Neural progenitor cell (in vitro differentiated cells): Measurements from ENCODE around the gene SPACA9. TPM values are rescaled to one million over a fixed set of nuclear protein-coding genes. Genes with fewer than 3 reads are reported as not detected.

Experiments used
- DNase-seq: peaks from one replicate; pipeline ENCODE4 v3.0.0-alpha.2; 2016; ENCODE audit warnings: low spot score
- H2AFZ ChIP-seq: fragments of 200-600 bp; sonication (generic); replicated peaks from 2 replicates; pipeline ENCODE4 v1.6.1; 2016; ENCODE audit warnings: antibody characterized with exemption
- H3F3A ChIP-seq: fragments of 200-600 bp; sonication (generic); 2 replicates; pipeline ENCODE4 v1.6.1; 2016; ENCODE audit warnings: antibody characterized with exemption, low read depth
- H3K27ac ChIP-seq: fragments of 200-600 bp; sonication (generic); 2 replicates; pipeline ENCODE4 v1.5.1; 2016; ENCODE audit warnings: mild to moderate bottlenecking
- H3K27me3 ChIP-seq: fragments of 200-600 bp; sonication (generic); 2 replicates; pipeline ENCODE4 v1.6.1; 2016; ENCODE audit warnings: mild to moderate bottlenecking, moderate library complexity
- H3K36me3 ChIP-seq: fragments of 200-600 bp; sonication (generic); 2 replicates; pipeline ENCODE4 v1.5.1; 2016
- H3K4me1 ChIP-seq: fragments of 200-600 bp; sonication (generic); 2 replicates; pipeline ENCODE4 v1.6.1; 2016; ENCODE audit warnings: mixed run types
- H3K4me2 ChIP-seq: fragments of 200-600 bp; sonication (generic); 2 replicates; pipeline ENCODE4 v1.6.1; 2016
- H3K4me3 ChIP-seq: fragments of 200-600 bp; sonication (generic); 2 replicates; pipeline ENCODE4 v1.5.1; 2016
- H3K79me2 ChIP-seq: fragments of 200-600 bp; sonication (generic); 2 replicates; pipeline ENCODE4 v1.6.1; 2016; ENCODE audit warnings: low read depth
- H3K9ac ChIP-seq: fragments of 200-600 bp; sonication (generic); 2 replicates; pipeline ENCODE4 v1.6.1; 2016
- H3K9me3 ChIP-seq: fragments of 200-600 bp; sonication (generic); 2 replicates; pipeline ENCODE4 v1.5.1; 2016; ENCODE audit warnings: low read depth
- H4K20me1 ChIP-seq: fragments of 200-600 bp; sonication (generic); 2 replicates; pipeline ENCODE4 v1.6.1; 2016; ENCODE audit warnings: low read depth
- H3K27ac Mint-ChIP-seq: 3 replicates; pipeline ENCODE4 v1.8.0; 2021; ENCODE audit warnings: mixed read lengths
- H3K27me3 Mint-ChIP-seq: 2 replicates; pipeline ENCODE4 v1.8.0; 2022; ENCODE audit warnings: low read depth, mild to moderate bottlenecking, inconsistent platforms, moderate library complexity, mixed read lengths; ENCODE audit not compliant: insufficient read depth
- H3K36me3 Mint-ChIP-seq: 3 replicates; pipeline ENCODE4 v1.8.0; 2021; ENCODE audit warnings: mixed read lengths
- H3K4me1 Mint-ChIP-seq: 3 replicates; pipeline ENCODE4 v1.8.0; 2021; ENCODE audit warnings: mixed read lengths
- H3K4me3 Mint-ChIP-seq: 3 replicates; pipeline ENCODE4 v1.8.0; 2021; ENCODE audit warnings: mild to moderate bottlenecking, moderate library complexity, mixed read lengths
- H3K9me3 Mint-ChIP-seq: 3 replicates; pipeline ENCODE4 v1.8.0; 2020; ENCODE audit warnings: mixed read lengths
- CTCF ChIP-seq: fragments of 200-600 bp; sonication (generic); IDR thresholded peaks from 2 replicates; pipeline ENCODE4 v1.5.1; 2017; ENCODE audit warnings: antibody characterized with exemption, mild to moderate bottlenecking
- EZH2 ChIP-seq: fragments of 200-600 bp; sonication (generic); IDR thresholded peaks from 2 replicates; pipeline ENCODE4 v1.6.1; 2017; ENCODE audit warnings: antibody characterized with exemption, mild to moderate bottlenecking, moderate library complexity
- EZH2phosphoT487 ChIP-seq: fragments of 200-600 bp; sonication (generic); IDR thresholded peaks from 2 replicates; pipeline ENCODE4 v1.6.1; 2017; ENCODE audit warnings: antibody characterized with exemption
- total RNA-seq: library from RNA; depleted of rRNA; stranded (reverse); fragments of >200 nt; gene quantifications from 2 replicates; pipeline ENCODE4 v1.2.3, GENCODE V29; 2015; ENCODE audit warnings: low replicate concordance

The SPACA9 gene
- total RNA-seq, 1 donor from 2014 or later = 1.9 TPM

- peaks cover 34% of the 10 kb centered on the region for H4K20me1 ChIP-seq
- H3K4me3 ChIP-seq = no peak overlapping the region
- no peak overlapping the region for H3K4me2 ChIP-seq
- H3K9ac ChIP-seq = no peak overlapping the region
- no peaks in the 10 kb centered on the region for H3K36me3 Mint-ChIP-seq
- TF ChIP-seq EZH2phosphoT487 = no peak
- TF ChIP-seq CTCF = no peak
- TF ChIP-seq EZH2 = no peak
- H3K27me3 ChIP-seq = no peaks in the 10 kb centered on the region
- H3K9me3 ChIP-seq = no peaks in the 10 kb centered on the region
- H3K4me1 Mint-ChIP-seq = peaks cover 17% of the 10 kb centered on the region
- H3K79me2 ChIP-seq = peaks cover 64% of the 10 kb centered on the region
- no peak overlapping the region for H3K4me3 Mint-ChIP-seq
- H3F3A ChIP-seq = no peaks in the 10 kb centered on the region
- no peaks in the 10 kb centered on the region for H3K27me3 Mint-ChIP-seq
- DNase-seq = no peak
- no peak overlapping the region for H3K27ac ChIP-seq
- H3K9me3 Mint-ChIP-seq = no peaks in the 10 kb centered on the region
- no peak overlapping the region for H3K27ac Mint-ChIP-seq
- no peak overlapping the region for H2AFZ ChIP-seq
- H3K4me1 ChIP-seq = peaks cover 10% of the 10 kb centered on the region
- no peaks in the 10 kb centered on the region for H3K36me3 ChIP-seq
Measured at GRCh38 chr9:132939169-132939568, 60.5 kb downstream of the SPACA9 start.

Other genes starting within 250 kb of the SPACA9 start
- gene DDX31, start 208.9 kb upstream of the SPACA9 start, total RNA-seq = 22.9 and 25.7 TPM in 2 replicates
- gene GTF3C4, start 208.4 kb upstream of the SPACA9 start, total RNA-seq = 26.4 and 31.4 TPM in 2 replicates
- gene AK8, start 614 bp upstream of the SPACA9 start, total RNA-seq = 0.43 and 0.71 TPM in 2 replicates
- 44.9 and 64.9 TPM in 2 replicates for gene TSC1, start 65.7 kb downstream of the SPACA9 start, total RNA-seq
- gene GFI1B, start 99.8 kb downstream of the SPACA9 start, total RNA-seq = 0.28 TPM in 1 of 2 replicates, not detected in the other
- 77.9 and 119 TPM in 2 replicates for gene GTF3C5, start 152.1 kb downstream of the SPACA9 start, total RNA-seq
- gene CEL, start 183.1 kb downstream of the SPACA9 start, total RNA-seq = 1.0 and 2.2 TPM in 2 replicates
- gene RALGDS, start 242.3 kb downstream of the SPACA9 start, total RNA-seq = 24.1 and 58.8 TPM in 2 replicates